NCI-H2227 (cell line): ENCODE measurements around the gene TUSC2.

ENCODE experiments used
- DNase-seq: peaks from one replicate; lab custom pipeline; 2025; ENCODE audit not compliant: unreplicated experiment; lab: John Stamatoyannopoulos, UW

Gene TUSC2

DNA sequence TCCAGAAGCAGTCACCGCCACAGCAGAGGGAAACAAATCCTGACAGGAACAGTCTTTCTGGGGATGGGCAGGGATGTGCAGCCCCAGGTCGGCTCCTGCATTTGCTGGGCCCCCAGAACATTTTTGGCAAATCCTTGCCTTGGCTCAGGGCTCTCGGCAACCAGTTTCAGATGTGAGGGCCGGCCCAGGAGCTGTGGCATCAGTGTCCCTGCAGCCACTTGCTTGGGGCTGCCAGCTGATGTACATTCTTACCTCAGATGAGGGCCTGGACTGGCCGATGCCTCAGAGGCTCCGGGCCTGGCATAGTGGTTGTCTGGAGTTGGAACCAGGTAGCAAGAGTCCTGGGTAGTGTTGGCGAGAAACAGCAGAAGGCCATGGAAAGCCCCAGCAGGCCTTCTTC, 26.8 kb upstream of the TUSC2 start:
- no peak for DNase-seq

DNA sequence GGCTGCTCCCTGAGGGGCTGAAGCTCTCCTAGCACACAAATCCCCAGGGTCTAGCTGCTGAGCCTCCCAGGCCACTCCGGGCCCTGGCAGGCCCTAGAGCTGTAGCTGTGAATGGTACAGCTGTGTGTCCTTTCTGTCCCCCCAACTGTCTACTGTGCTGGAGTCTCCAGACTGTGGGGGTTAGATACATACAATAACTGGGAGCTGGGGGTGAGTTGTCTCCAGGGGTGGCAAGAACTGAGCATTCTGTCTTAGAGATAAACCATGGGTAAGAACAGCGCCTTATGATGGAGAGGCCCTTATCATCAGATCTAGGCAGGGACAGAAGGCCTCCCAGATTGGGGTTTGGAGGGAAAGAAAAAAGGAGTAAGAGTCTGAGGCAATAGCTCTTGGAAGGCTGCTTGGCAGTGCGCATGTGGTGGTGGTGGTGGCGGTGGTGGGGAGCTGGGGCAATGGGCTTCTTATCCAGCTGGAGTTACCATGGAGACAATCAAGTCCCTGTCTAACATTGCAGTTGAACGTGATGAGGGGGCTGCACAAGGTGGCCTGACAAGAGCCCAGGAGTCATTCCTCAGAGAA, 26.3 kb upstream of the TUSC2 start:
- DNase-seq: no peak

- no peak for DNase-seq
Measured at GRCh38 chr3:50353245-50354004, 25.4 kb upstream of the TUSC2 start.

DNA sequence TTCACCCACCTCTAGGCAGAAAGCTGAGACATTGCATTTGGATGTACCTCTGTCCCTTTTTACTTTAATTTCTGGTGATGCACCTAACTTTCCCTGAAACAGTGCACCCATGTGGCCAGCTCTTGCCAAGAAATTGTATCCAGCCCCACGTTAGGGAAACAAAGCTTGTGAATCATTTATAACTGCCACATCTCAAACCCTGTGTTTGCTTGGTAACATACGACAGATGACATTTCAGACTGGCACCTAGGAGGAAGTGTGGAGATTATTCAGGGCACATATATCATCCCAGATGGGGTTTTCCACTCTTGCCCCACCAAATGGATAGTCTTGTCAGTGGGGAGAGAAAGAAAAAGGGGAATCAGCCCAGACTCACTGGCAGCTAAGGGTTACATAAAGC, 24.8 kb upstream of the TUSC2 start:
- DNase-seq: no peak

DNA sequence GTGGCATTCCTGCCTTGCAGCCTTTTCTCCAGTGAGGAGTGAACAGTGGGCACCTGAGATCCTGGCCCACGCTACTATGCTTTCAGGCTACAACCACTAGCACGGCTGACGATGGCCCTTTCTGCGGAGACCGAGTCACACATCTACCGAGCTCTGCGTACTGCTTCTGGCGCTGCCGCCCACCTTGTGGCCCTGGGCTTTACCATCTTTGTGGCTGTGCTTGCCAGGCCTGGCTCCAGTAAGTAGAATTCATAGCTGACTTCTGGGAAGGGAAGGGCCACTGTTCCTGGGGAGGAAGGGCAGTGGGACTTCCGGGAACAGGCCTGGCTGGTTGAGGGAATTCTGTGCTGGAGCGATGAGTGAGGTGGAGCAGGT, 23.3 kb upstream of the TUSC2 start:
- DNase-seq: no peak

DNA sequence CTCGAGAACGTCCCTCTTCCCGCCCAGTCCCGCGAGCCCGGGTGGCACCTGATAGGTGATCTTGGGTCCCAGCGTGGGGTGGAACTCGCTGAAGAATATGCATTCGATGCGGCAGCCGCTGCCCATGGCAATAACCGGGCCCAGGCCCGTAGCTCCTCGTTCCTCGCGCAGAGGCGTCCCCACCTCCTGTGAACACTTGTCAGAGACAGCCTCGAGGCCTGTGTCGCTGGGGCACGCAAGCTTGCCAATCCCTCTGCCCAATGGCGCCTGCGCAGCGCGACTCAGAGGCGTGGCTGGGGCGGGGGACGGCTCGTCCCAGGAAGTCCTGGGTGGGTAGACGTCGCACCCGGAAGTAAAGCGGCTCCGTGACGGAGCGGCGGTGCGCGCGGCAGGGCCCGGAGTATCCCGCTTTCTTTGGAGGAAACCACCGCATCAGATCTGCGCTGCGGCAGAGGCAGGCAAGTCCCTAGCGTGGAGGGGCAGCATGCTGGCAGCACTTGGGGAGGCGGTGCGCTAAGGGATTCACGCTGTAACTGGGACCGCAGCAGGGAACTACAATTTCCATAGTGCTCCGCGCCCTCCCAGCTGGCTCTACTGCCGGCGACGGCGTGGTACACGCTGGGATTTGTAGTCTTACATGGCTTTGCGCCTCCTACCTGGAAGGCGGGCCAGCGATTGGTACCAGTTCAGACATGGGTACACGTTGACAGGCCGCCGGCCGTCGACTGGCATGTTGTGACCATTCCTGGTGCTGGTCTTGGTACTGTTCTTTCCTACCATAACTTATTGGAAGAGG, 22.7 kb upstream of the TUSC2 start, which contains the start of the genes CYB561D2 and NPRL2:
Gene CYB561D2, plus strand, starts transcription at position 336 of the 796 bp plus-strand sequence. CDS start 572 bp downstream, outside the sequence.
Gene NPRL2, minus strand, starts transcription at position 249 of the 796 bp plus-strand sequence. Its CDS starts 123 bp downstream, at position 126.
- DNase-seq: peak; percentile 92

DNA sequence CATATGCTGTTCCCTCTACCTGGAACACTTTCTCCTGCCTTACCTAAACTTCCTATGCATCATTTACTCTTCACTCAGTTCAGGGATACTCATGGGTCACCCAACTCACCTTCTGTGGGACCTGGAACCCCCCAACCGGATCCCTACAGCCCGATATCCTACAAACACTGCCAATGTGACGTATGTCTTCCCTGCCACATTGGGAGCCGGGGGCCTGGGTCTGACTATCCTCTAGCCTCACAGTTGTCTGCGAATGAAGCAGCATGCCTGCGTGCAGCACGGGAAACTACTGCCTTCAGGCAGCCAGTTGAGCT, 22.1 kb upstream of the TUSC2 start:
- no peak for DNase-seq

GRCh38 chr3:50347187-50347813, 19.3 kb upstream of the TUSC2 start:
- peak; percentile 80 for DNase-seq

- peak; percentile 80 for DNase-seq
Measured at GRCh38 chr3:50345586-50346234, 17.7 kb upstream of the TUSC2 start, which contains the start of gene ZMYND10. Gene ZMYND10 (minus strand): TSS chr3:50345732. CDS start chr3:50345579, 153 bp downstream.

DNA sequence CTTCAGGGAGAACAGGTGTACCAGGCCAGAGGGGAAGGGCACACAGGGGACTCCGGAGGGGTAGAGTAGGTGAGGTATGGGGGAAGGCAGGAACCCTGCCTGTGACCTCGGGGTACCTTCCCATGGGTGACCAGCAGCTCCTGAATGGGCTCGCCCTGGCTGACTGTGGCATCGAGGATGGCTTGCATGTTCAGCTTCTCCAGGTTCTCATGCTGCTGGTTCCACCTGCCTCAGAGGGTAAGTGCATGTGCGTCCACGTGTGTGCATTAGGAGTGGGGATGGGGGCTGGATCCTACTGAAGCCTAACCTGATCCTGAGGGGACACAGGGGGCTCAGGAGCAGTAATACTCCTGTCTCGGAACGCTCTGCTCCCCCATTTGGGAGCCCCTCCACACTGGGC, 17.0 kb upstream of the TUSC2 start:
- DNase-seq: no peak

DNA sequence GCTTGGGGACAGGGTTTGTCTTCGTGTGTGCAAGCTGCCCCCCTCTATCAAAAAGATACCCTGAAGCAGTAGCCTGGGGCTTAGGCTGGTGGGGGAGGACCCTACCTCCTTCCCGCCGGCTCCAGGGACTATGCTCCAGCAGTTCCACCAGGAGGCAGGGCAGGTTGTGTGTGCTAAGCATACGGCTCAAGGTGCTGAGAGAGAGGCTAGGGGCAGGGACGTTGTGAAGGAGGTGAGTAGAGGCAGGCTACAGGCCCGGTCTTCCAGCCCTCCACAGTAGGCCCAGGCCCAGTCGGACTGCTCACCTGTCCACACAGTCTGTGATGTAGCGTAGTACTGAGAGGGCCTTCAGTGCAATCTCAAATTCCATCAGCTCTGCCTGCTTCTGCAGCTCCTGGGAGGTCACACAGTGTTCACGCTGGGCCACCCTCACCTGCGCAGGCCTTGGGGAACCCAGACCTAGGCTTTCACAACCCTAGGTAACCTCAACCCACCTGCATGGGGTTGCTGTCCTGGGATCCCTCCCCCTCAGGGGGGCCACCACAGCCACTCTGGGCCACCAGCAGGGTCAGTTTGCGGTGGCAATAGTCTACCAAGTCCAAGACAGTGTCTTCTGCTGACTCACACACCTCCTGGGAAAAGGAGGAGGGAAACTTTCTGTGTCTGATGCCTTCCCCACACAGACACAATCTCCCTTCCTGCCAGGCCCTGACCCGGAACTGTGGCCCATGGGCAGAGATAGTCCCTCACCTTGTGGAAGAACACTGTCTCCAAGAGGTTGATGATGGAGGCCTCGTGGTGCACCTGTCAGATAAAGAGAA, 15.0 kb upstream of the TUSC2 start:
- no peak for DNase-seq

GRCh38 chr3:50341996-50342650, 14.1 kb upstream of the TUSC2 start:
- no peak for DNase-seq

DNA sequence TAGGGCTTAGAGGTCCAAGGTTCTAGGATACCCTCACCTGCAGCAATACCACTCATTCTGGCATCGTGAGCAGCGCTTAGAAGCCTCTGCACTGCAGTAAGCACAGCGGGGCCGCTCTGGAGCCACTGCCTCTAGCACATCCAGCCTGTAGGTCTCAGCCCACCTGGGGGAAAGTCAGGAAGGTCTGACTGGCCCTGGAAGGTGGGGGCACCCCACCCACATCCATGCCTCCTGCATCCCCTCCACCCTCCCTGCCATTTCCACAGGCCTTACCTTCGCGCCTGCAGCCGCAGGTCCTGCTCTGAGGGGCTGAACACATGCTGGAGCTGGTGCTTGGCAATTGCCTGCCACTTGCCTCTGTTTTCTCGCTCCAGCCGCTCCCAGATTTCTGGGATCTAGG, 13.5 kb upstream of the TUSC2 start:
- DNase-seq: no peak

DNA sequence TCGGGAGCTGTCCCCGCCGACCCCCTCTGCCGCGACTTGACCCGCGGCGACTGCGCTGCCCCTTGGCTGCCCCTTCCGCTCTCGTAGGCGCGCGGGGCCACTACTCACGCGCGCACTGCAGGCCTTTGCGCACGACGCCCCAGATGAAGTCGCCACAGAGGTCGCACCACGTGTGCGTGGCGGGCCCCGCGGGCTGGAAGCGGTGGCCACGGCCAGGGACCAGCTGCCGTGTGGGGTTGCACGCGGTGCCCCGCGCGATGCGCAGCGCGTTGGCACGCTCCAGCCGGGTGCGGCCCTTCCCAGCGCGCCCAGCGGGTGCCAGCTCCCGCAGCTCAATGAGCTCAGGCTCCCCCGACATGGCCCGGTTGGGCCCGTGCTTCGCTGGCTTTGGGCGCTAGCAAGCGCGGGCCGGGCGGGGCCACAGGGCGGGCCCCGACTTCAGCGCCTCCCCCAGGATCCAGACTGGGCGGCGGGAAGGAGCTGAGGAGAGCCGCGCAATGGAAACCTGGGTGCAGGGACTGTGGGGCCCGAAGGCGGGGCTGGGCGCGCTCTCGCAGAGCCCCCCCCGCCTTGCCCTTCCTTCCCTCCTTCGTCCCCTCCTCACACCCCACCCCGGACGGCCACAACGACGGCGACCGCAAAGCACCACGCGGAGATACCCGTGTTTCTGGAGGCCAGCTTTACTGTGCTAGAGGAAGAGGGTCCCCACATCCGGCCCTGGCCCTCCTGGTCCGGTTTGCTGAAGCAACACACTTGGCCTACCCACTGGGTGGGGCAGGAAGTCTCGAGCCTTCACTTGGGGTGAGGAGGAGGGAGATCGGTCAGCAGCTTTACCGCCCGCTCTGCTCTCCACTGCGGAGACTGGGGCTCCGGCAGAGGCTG, 12.7 kb upstream of the TUSC2 start, which contains the start of gene RASSF1:
Gene RASSF1, minus strand, starts transcription at position 389 of the 882 bp plus-strand sequence. Its CDS starts 31 bp downstream, at position 358.
- DNase-seq: no peak

DNA sequence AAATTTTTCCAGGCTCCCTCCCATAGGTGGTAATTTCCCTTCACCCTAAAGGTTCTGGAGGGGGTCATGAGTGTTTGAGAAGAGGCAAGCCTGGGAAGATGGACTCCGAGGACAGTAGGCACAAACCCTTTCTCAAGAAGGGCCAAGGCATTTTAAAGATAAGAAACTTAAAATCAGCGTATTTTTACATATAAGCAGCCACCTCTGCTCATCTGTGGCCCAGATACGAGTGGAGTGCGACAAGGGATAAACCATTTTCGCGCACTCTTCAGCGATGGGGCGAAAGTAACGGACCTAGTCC, 12.1 kb upstream of the TUSC2 start:
- no peak for DNase-seq

DNA sequence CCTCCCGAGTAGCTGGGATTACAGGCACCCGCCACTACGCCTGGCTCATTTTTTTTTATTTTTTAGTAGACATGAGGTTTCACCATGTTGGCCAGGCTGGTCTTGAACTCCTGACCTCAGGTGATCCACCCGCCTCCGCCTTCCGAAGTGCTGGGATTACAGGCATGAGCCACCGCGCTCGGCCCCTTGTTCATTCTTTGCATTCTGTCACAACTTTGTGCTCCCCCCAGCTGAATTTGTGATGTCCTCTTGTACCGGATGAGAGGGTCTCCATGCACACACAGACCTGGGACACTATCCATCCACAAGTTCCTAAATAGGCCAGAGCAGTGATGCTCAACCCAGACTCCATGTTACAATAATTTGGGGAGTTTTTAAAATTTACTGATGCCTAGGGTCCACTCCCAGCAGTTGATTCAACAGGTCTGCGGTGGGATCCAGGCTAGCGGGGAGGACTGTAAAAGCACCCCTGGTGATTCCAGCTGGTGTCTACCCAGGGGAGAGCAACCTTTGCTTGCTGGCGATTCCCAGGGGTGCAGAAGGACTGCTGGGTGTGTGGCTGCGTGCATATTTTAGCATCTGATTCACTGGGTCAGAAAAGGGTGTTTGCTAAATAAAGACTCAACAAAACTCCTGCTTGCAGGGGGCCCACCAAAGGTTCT, 11.6 kb upstream of the TUSC2 start:
- DNase-seq: no peak

DNA sequence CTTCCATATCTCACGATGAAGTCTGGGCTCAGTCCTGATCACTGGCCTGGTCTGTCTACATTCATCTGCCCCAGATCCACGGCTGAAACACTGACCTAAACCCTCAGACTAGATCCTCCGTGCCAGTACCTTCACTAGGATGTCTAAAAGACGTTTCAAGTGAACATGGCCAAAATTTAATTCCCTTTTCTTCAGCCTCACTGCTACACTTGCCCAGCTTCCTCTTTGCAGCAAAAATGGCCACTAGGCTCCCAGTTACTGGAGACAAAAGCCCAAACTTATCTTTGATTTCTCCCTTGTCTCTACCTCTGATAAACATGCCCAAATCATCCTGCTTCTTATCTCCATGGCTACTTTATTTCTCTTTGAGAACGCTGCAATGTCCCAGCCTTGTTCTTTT, 10.9 kb upstream of the TUSC2 start:
- no peak for DNase-seq

DNA sequence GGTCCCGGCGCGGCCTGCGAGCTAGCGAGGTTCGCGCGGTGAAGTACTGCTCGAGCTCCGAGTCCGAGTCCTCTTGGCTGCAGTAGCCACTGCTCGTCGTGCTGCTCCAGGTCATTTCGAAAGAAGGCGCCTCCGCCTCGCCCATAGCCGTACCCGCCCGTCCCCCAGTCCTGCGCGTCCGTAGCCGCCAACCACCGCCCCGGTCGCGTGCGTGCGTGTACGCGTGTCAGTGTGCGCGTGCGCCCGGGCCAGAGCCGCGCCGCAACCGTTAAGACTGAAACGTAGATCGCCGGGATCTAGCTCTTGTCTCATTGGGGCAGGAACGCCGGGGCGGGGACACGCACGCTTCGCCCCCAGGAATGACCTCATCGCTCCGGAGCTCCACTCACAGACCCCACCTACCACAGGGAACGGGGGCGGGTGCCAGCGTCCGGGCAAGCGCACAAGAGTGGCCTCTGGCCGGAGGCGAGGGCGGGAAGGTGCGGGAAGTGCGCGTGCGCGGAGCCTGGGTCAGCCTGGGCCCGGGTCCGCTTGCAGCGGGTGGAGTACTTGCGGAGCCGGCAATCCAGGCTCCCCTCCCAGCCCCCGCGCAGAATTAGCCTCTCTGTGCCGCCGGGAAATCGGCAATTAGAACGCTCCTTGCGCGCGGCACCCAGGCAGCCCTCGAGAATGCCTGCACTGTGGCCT, 9.3 kb upstream of the TUSC2 start:
- peak; percentile 97 for DNase-seq
